Type B pancreatic cell (in vitro differentiated cells): ENCODE measurements around the gene MCC. TPM values are rescaled to one million over a fixed set of nuclear protein-coding genes. Genes with fewer than 3 reads are reported as not detected.

ENCODE experiments used
- DNase-seq: peaks from one replicate; pipeline ENCODE4 v3.0.0; 2021; ENCODE audit warnings: mixed read lengths; ENCODE audit not compliant: unreplicated experiment; ENCODE audit errors: extremely low spot score
- H3K27ac Mint-ChIP-seq: 2 replicates; pipeline ENCODE4 v1.8.0; 2021; ENCODE audit warnings: mild to moderate bottlenecking, mixed read lengths
- H3K27me3 Mint-ChIP-seq: 2 replicates; pipeline ENCODE4 v1.8.0; 2021; ENCODE audit warnings: mixed read lengths
- H3K36me3 Mint-ChIP-seq: 2 replicates; pipeline ENCODE4 v1.8.0; 2021; ENCODE audit warnings: mixed read lengths
- H3K4me1 Mint-ChIP-seq: one replicate; pipeline ENCODE4 v1.8.0; 2021; ENCODE audit warnings: mixed read lengths; ENCODE audit not compliant: unreplicated experiment
- H3K4me3 Mint-ChIP-seq: 2 replicates; pipeline ENCODE4 v1.8.0; 2021; ENCODE audit warnings: mild to moderate bottlenecking, mixed read lengths
- H3K9me3 Mint-ChIP-seq: 2 replicates; pipeline ENCODE4 v1.8.0; 2021; ENCODE audit warnings: mixed read lengths
- CTCF ChIP-seq: fragments of 200-600 bp; sonication (generic); conservative IDR thresholded peaks from 2 replicates; pipeline ENCODE4 v1.5.0; 2021; ENCODE audit warnings: antibody characterized with exemption, mild to moderate bottlenecking
- total RNA-seq: library from RNA; stranded (reverse); gene quantifications from 2 replicates; pipeline ENCODE4 v1.2.1, GENCODE V29; 2021; ENCODE audit warnings: low replicate concordance

Gene MCC
- total RNA-seq, 1 donor from 2014 or later, result 24.0 TPM

GRCh38 chr5:113267361-113267900 is 220.8 kb downstream of the MCC start:
- Mint-ChIP-seq H3K4me1 (peaks cover 54% of the 10 kb centered on the region), H3K27ac (no peak overlapping the region), H3K36me3 (peaks cover 10% of the 10 kb centered on the region), H3K27me3 (no peaks in the 10 kb centered on the region), H3K9me3 (peaks cover 5% of the 10 kb centered on the region), H3K4me3 (no peak overlapping the region)
- no peak for TF ChIP-seq CTCF
- no peak for DNase-seq

- no peak for TF ChIP-seq CTCF
- Mint-ChIP-seq H3K27ac (no peak overlapping the region), H3K27me3 (no peaks in the 10 kb centered on the region), H3K4me1 (peaks cover 54% of the 10 kb centered on the region), H3K4me3 (no peak overlapping the region), H3K36me3 (peaks cover 10% of the 10 kb centered on the region), H3K9me3 (peaks cover 5% of the 10 kb centered on the region)
- no peak for DNase-seq
Measured at GRCh38 chr5:113266913-113267227, 221.4 kb downstream of the MCC start.

- no peak overlapping the region for H3K27ac Mint-ChIP-seq
- H3K4me3 Mint-ChIP-seq, result no peak overlapping the region
- H3K4me1 Mint-ChIP-seq, result peaks cover 54% of the 10 kb centered on the region
- H3K36me3 Mint-ChIP-seq, result peaks cover 10% of the 10 kb centered on the region
- no peak for TF ChIP-seq CTCF
- DNase-seq, result no peak
- no peaks in the 10 kb centered on the region for H3K27me3 Mint-ChIP-seq
- H3K9me3 Mint-ChIP-seq, result peaks cover 5% of the 10 kb centered on the region
Measured at GRCh38 chr5:113266227-113266912, 221.9 kb downstream of the MCC start.

GRCh38 chr5:113265190-113265589 is 223.1 kb downstream of the MCC start:
- no peaks in the 10 kb centered on the region for H3K27me3 Mint-ChIP-seq
- H3K4me1 Mint-ChIP-seq, result peaks cover 48% of the 10 kb centered on the region
- DNase-seq, result no peak
- no peak overlapping the region for H3K27ac Mint-ChIP-seq
- H3K36me3 Mint-ChIP-seq, result peaks cover 10% of the 10 kb centered on the region
- no peak overlapping the region for H3K4me3 Mint-ChIP-seq
- H3K9me3 Mint-ChIP-seq, result peaks cover 5% of the 10 kb centered on the region
- TF ChIP-seq CTCF, result no peak

GRCh38 chr5:113264046-113264445 is 224.2 kb downstream of the MCC start:
- Mint-ChIP-seq H3K4me3 (no peak overlapping the region), H3K36me3 (peaks cover 10% of the 10 kb centered on the region), H3K27ac (no peak overlapping the region), H3K9me3 (peaks cover 5% of the 10 kb centered on the region), H3K4me1 (peaks cover 39% of the 10 kb centered on the region), H3K27me3 (no peaks in the 10 kb centered on the region)
- no peak for TF ChIP-seq CTCF
- no peak for DNase-seq

GRCh38 chr5:113263545-113263944 is 224.7 kb downstream of the MCC start:
- no peak for DNase-seq
- H3K4me1 Mint-ChIP-seq, result peaks cover 35% of the 10 kb centered on the region
- peaks cover 10% of the 10 kb centered on the region for H3K36me3 Mint-ChIP-seq
- H3K9me3 Mint-ChIP-seq, result peaks cover 5% of the 10 kb centered on the region
- H3K27me3 Mint-ChIP-seq, result no peaks in the 10 kb centered on the region
- no peak overlapping the region for H3K27ac Mint-ChIP-seq
- no peak overlapping the region for H3K4me3 Mint-ChIP-seq
- TF ChIP-seq CTCF, result no peak
